NB4 (cell line): ENCODE measurements around the gene ALPL.

Experiments used
- POLR2A ChIP-seq: IDR thresholded peaks from 2 replicates; pipeline ENCODE4 v1.6.1; 2011; ENCODE audit warnings: mild to moderate bottlenecking; ENCODE audit not compliant: insufficient read length; ENCODE audit errors: extremely low read depth
- TF ChIP-seq, protein P1 (sequence below): IDR thresholded peaks from one replicate; pipeline ENCODE4 v1.5.1; 2012; ENCODE audit warnings: low read depth, low read length

DNA sequence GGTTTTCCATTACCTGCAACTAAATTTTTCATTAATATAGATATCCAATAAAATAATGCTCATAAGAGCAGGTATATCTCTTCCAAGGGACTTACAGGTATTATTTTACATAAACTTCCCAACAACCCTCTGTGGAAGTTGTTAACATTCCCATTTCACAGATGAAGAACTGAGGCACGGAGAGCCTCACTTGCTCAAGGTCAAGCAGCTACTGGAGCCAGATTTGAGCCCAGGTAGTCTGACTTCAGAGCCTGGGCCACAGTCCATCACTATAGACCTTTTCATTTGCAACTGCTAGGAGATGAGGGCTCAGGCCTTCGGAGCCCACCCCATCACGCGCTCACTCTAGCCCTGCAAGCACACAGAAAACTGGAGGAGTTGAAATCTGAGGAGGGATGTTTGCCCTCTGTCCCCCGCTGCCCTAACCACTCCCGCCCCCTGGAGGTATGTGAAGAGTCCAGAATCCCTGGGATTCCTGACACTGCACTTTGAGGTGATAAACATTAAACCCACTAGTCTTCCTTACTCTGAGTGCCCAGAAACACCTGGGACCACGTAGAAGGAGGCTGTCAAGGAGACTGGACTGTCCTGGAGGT lies 11.7 kb upstream of the ALPL start:
- TF ChIP-seq, protein P1, sequence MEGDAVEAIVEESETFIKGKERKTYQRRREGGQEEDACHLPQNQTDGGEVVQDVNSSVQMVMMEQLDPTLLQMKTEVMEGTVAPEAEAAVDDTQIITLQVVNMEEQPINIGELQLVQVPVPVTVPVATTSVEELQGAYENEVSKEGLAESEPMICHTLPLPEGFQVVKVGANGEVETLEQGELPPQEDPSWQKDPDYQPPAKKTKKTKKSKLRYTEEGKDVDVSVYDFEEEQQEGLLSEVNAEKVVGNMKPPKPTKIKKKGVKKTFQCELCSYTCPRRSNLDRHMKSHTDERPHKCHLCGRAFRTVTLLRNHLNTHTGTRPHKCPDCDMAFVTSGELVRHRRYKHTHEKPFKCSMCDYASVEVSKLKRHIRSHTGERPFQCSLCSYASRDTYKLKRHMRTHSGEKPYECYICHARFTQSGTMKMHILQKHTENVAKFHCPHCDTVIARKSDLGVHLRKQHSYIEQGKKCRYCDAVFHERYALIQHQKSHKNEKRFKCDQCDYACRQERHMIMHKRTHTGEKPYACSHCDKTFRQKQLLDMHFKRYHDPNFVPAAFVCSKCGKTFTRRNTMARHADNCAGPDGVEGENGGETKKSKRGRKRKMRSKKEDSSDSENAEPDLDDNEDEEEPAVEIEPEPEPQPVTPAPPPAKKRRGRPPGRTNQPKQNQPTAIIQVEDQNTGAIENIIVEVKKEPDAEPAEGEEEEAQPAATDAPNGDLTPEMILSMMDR, result no peak
- TF ChIP-seq POLR2A, result no peak
